H1 (cell line): ENCODE measurements around the gene KCNMA1. TPM values are rescaled to one million over a fixed set of nuclear protein-coding genes. Genes with fewer than 3 reads are reported as not detected.

Experiments
- CTCF ChIA-PET: fragments of 300-600 bp; sonication (Branson Sonifier 250); formaldehyde crosslinking; loops from one replicate; lab custom pipeline; 2021; ENCODE audit not compliant: partially characterized antibody; lab: Charles Lee
- POLR2A ChIA-PET: fragments of 300-600 bp; sonication (Branson Sonifier 250); formaldehyde crosslinking; loops from one replicate; lab custom pipeline; 2021; ENCODE audit warnings: inconsistent platforms; ENCODE audit not compliant: partially characterized antibody; lab: Charles Lee
- DNase-seq, 2 experiments: peaks; one replicate each; pipeline versions ENCODE4 v3.0.0 to v3.0.0-alpha.2; 2010 to 2022; ENCODE audit warnings: low spot score in 2 of 2, low read depth in 1 of 2, mixed read lengths in 1 of 2
- FAIRE-seq: peaks from 2 replicates; lab custom pipeline; 2011; peaks lifted over from hg19 to GRCh38; lab: Jason Lieb, UNC
- H2AFZ ChIP-seq: 2 replicates; pipeline ENCODE4 v1.8.1; 2012; ENCODE audit warnings: low read length, inconsistent platforms
- H2AK5ac ChIP-seq: 2 replicates; pipeline ENCODE4 v1.6.1; 2013; ENCODE audit warnings: low read depth, low read length
- H2BK120ac ChIP-seq: replicated peaks from 2 replicates; pipeline ENCODE3; 2013; ENCODE audit warnings: low read depth, low read length, inconsistent platforms
- H2BK12ac ChIP-seq: 2 replicates; pipeline ENCODE4 v1.6.1; 2013; ENCODE audit warnings: low read depth, low read length
- H2BK15ac ChIP-seq: 2 replicates; pipeline ENCODE4 v1.6.1; 2013; ENCODE audit warnings: low read length
- H2BK20ac ChIP-seq: 2 replicates; pipeline ENCODE4 v1.6.1; 2013; ENCODE audit warnings: low read length
- H2BK5ac ChIP-seq: 2 replicates; pipeline ENCODE4 v1.6.1; 2013; ENCODE audit warnings: low read depth, low read length
- H3K14ac ChIP-seq: 2 replicates; pipeline ENCODE4 v1.6.1; 2013; ENCODE audit warnings: inconsistent platforms; ENCODE audit not compliant: insufficient read length
- H3K18ac ChIP-seq: 2 replicates; pipeline ENCODE4 v1.6.1; 2013; ENCODE audit warnings: low read length; ENCODE audit errors: extremely low read depth
- H3K23ac ChIP-seq: 2 replicates; pipeline ENCODE4 v1.6.1; 2013; ENCODE audit warnings: inconsistent platforms; ENCODE audit not compliant: insufficient read length
- H3K23me2 ChIP-seq: 2 replicates; pipeline ENCODE4 v1.6.1; 2013; ENCODE audit warnings: low read depth, low read length
- H3K27ac ChIP-seq: 2 replicates; pipeline ENCODE4 v1.6.1; 2011; ENCODE audit warnings: low read depth, low read length, inconsistent platforms
- H3K27me3 ChIP-seq, 4 experiments: replicated peaks in 1 of 4; 1 replicate in 1 of 4; 2 replicates in 3 of 4; pipeline versions ENCODE4 v1.6.1 to v1.8.1; 2011 to 2013; ENCODE audit warnings: low read length in 3 of 4, mild to moderate bottlenecking in 3 of 4, inconsistent platforms in 2 of 4, mixed read lengths in 2 of 4, moderate library complexity in 1 of 4; ENCODE audit not compliant: control insufficient read depth in 3 of 4, insufficient read depth in 3 of 4; ENCODE audit errors: extremely low read depth in 1 of 4
- H3K36me3 ChIP-seq, 4 experiments: 2 replicates each; pipeline versions ENCODE4 v1.6.1 to v1.8.1; 2011 to 2013; ENCODE audit warnings: mild to moderate bottlenecking in 4 of 4, low read length in 3 of 4, moderate library complexity in 2 of 4, control low read depth in 1 of 4, inconsistent platforms in 1 of 4; ENCODE audit not compliant: insufficient read depth in 4 of 4, control insufficient read depth in 2 of 4
- H3K4ac ChIP-seq: replicated peaks from 2 replicates; pipeline ENCODE3; 2013; ENCODE audit warnings: low read length, low read depth, mixed read lengths, inconsistent platforms; ENCODE audit not compliant: insufficient read length
- H3K4me1 ChIP-seq, 4 experiments: replicated peaks in 1 of 4; 1 replicate in 1 of 4; 2 replicates in 3 of 4; pipeline versions ENCODE4 v1.6.1 to v1.8.1; 2011 to 2013; ENCODE audit warnings: low read length in 3 of 4, inconsistent platforms in 2 of 4, mixed read lengths in 1 of 4; ENCODE audit not compliant: insufficient read depth in 4 of 4, control insufficient read depth in 3 of 4
- H3K4me2 ChIP-seq, 2 experiments: 2 replicates each; pipeline versions ENCODE4 v1.6.1 to v1.8.1; 2011 to 2013; ENCODE audit warnings: low read depth in 2 of 2, low read length in 2 of 2, control low read depth in 1 of 2, inconsistent platforms in 1 of 2, mild to moderate bottlenecking in 1 of 2; ENCODE audit not compliant: insufficient read depth in 1 of 2
- H3K4me3 ChIP-seq, 4 experiments: fragments of 200-600, 300-600 bp in 1 of 4; sonication (generic), shearing (Covaris generic), sonication (Bioruptor Twin) in 1 of 4; 2 replicates each; pipeline versions ENCODE4 v1.5.1 to v1.8.1; 2011 to 2016; ENCODE audit warnings: low read length in 4 of 4, low read depth in 3 of 4, control low read depth in 2 of 4, inconsistent platforms in 2 of 4, mild to moderate bottlenecking in 2 of 4, mixed read lengths in 1 of 4, moderate library complexity in 1 of 4; ENCODE audit not compliant: insufficient read depth in 2 of 4; ENCODE audit errors: extremely low read depth in 1 of 4
- H3K56ac ChIP-seq: replicated peaks from 2 replicates; pipeline ENCODE3; 2013; ENCODE audit warnings: low read depth, mild to moderate bottlenecking, mixed read lengths, low read length, inconsistent platforms; ENCODE audit not compliant: insufficient read length
- H3K79me1 ChIP-seq: 2 replicates; pipeline ENCODE4 v1.6.1; 2013; ENCODE audit warnings: low read depth, low read length, control low read depth
- H3K79me2 ChIP-seq, 2 experiments: 2 replicates each; pipeline versions ENCODE4 v1.6.1 to v1.8.1; 2012 to 2013; ENCODE audit warnings: low read length in 2 of 2, mild to moderate bottlenecking in 2 of 2, inconsistent platforms in 1 of 2; ENCODE audit not compliant: insufficient read depth in 2 of 2, control insufficient read depth in 1 of 2
- H3K9ac ChIP-seq, 4 experiments: replicated peaks in 1 of 4; 1 replicate in 1 of 4; 2 replicates in 3 of 4; pipeline versions ENCODE4 v1.6.1 to v1.8.1; 2011 to 2013; ENCODE audit warnings: low read depth in 3 of 4, low read length in 3 of 4, control low read depth in 2 of 4, mild to moderate bottlenecking in 2 of 4, moderate library complexity in 2 of 4, inconsistent platforms in 1 of 4; ENCODE audit errors: extremely low read depth in 1 of 4
- H3K9me3 ChIP-seq, 2 experiments: 2 replicates each; pipeline versions ENCODE4 v1.6.1 to v1.8.1; 2012 to 2013; ENCODE audit warnings: mild to moderate bottlenecking in 2 of 2, moderate library complexity in 2 of 2, control low read depth in 1 of 2, inconsistent platforms in 1 of 2, low read depth in 1 of 2, low read length in 1 of 2, mixed read lengths in 1 of 2; ENCODE audit not compliant: insufficient read depth in 2 of 2
- H4K20me1 ChIP-seq, 2 experiments: replicated peaks in 1 of 2; 2 replicates each; pipeline versions ENCODE3 to v1.8.1; 2011 to 2013; ENCODE audit warnings: inconsistent platforms in 2 of 2, low read length in 2 of 2, mild to moderate bottlenecking in 1 of 2; ENCODE audit not compliant: insufficient read depth in 2 of 2, control insufficient read depth in 1 of 2
- H4K5ac ChIP-seq: 2 replicates; pipeline ENCODE4 v1.6.1; 2013; ENCODE audit warnings: low read length, low read depth, mixed read lengths, inconsistent platforms; ENCODE audit not compliant: insufficient read length
- H4K8ac ChIP-seq: 2 replicates; pipeline ENCODE4 v1.8.0; 2013; ENCODE audit warnings: mild to moderate bottlenecking, moderate library complexity, low read length, inconsistent platforms; ENCODE audit not compliant: insufficient read depth; ENCODE audit errors: extremely low read depth
- H4K91ac ChIP-seq: replicated peaks from 2 replicates; pipeline ENCODE3; 2013; ENCODE audit warnings: low read length, mixed read lengths, inconsistent platforms; ENCODE audit not compliant: insufficient read length
- ASH2L ChIP-seq: fragments of 200-600, 300-600 bp; sonication (generic); IDR thresholded peaks from one replicate; pipeline ENCODE4 v1.7.1; 2017; ENCODE audit warnings: low read length
- BCL11A ChIP-seq, 2 experiments: IDR thresholded peaks; one replicate each; pipeline ENCODE4 v1.6.1; 2011; ENCODE audit warnings: low read depth in 2 of 2, low read length in 2 of 2, mild to moderate bottlenecking in 2 of 2
- CHD1 ChIP-seq: IDR thresholded peaks from 2 replicates; pipeline ENCODE4 v1.6.1; 2012; ENCODE audit warnings: low read depth, low read length, improper control_type of control experiment
- E2F6 ChIP-seq: IDR thresholded peaks from 2 replicates; pipeline ENCODE4 v1.6.1; 2012; ENCODE audit warnings: inconsistent platforms
- GABPA ChIP-seq: IDR thresholded peaks from 2 replicates; pipeline ENCODE4 v1.6.1; 2011; ENCODE audit warnings: mild to moderate bottlenecking, low read length, moderate library complexity, borderline replicate concordance; ENCODE audit not compliant: insufficient read depth
- HDAC6 ChIP-seq: IDR thresholded peaks from one replicate; pipeline ENCODE4 v1.7.1; 2012; ENCODE audit warnings: low read depth, mild to moderate bottlenecking, inconsistent platforms, low read length, moderate library complexity
- KDM5A ChIP-seq: fragments of 200-600 bp; IDR thresholded peaks from 2 replicates; pipeline ENCODE4 v1.7.1; 2012; ENCODE audit warnings: mild to moderate bottlenecking, low read length, inconsistent platforms, mixed read lengths
- PHF8 ChIP-seq: fragments of 200-600 bp; sonication (generic); conservative IDR thresholded peaks from 2 replicates; pipeline ENCODE4 v1.7.1; 2012; ENCODE audit warnings: low read depth, mild to moderate bottlenecking, inconsistent platforms, low read length, moderate library complexity
- SRF ChIP-seq: IDR thresholded peaks from 2 replicates; pipeline ENCODE4 v1.6.1; 2011; ENCODE audit warnings: mild to moderate bottlenecking, low read depth, low read length, moderate library complexity
- TAF7 ChIP-seq: optimal IDR thresholded peaks from 2 replicates; pipeline ENCODE3; 2011; ENCODE audit warnings: low read depth, mild to moderate bottlenecking, inconsistent platforms, low read length, moderate library complexity, borderline replicate concordance
- TBP ChIP-seq: IDR thresholded peaks from 2 replicates; pipeline ENCODE4 v1.6.1; 2011; ENCODE audit warnings: low read depth, low read length, improper control_type of control experiment
- USF2 ChIP-seq: IDR thresholded peaks from 2 replicates; pipeline ENCODE4 v1.6.1; 2011; ENCODE audit warnings: low read length, improper control_type of control experiment
- WGBS, 2 experiments: shearing (Covaris generic) in 1 of 2; methylation state at CpG; one replicate each; pipeline versions ENCODE4 v1.1.6 to v1.1.7; 2013 to 2015; ENCODE audit warnings: low lambda C conversion rate in 2 of 2, mixed read lengths in 2 of 2, inconsistent platforms in 1 of 2, low coverage in 1 of 2, missing lambda C conversion rate in 1 of 2; ENCODE audit not compliant: insufficient replicate concordance in 2 of 2, insufficient coverage in 1 of 2, insufficient read length in 1 of 2; ENCODE audit errors: extremely low coverage in 1 of 2, missing lambda C conversion rate in 1 of 2; 5-methylcytosine and 5-hydroxymethylcytosine counted together
- polyA plus RNA-seq, 7 experiments: library from polyadenylated mRNA; depleted of rRNA in 3 of 7; stranded (reverse) in 5 of 7; unstranded in 2 of 7; fragments of >200 nt in 5 of 7; fragments of 200-250 nt in 2 of 7; gene quantifications; 1 replicate in 5 of 7; 2 replicates in 1 of 7; 4 replicates in 1 of 7; pipeline versions ENCODE4 v1.2.1 to v1.2.3, GENCODE V29; 2011 to 2013; ENCODE audit warnings: missing spikeins in 2 of 7, mixed read lengths in 2 of 7
- total RNA-seq: library from RNA; stranded (reverse); fragmentation: NEBNext Ultra II Directional; extraction: Animal tissue kit (Norgen Biotek cat#: 25700); gene quantifications from 2 replicates; pipeline ENCODE4 v1.2.1, GENCODE V29; 2021

KCNMA1 gene
- total and polyA plus RNA-seq, 2 of the 8 experiments (the other 6 are each of a cell fraction or from before 2014, with no cell fraction given) = 10.2 to 11.1 TPM

- no peaks in the 10 kb centered on the region for H3K79me1 ChIP-seq
- 87% methylated on average over 2 of the region's 2 CpGs; no CpG with 5 or more reads in 1 of the 2 experiments for WGBS, 2 experiments
- no peaks in the 10 kb centered on the region for H3K36me3 ChIP-seq
- H2BK5ac ChIP-seq = no peak overlapping the region
- H3K23ac ChIP-seq = no peak overlapping the region
- DNase-seq (no peak), FAIRE-seq (no peak)
- no peaks in the 10 kb centered on the region for H3K9me3 ChIP-seq
- H2AFZ ChIP-seq = no peak overlapping the region
- no peak overlapping the region for H4K91ac ChIP-seq
- no peak overlapping the region for H3K4me3 ChIP-seq
- ChIA-PET CTCF (interaction anchor here (4.2 kb wide), 1 partner anchor 44 kb away, joined by 17 read pairs; no protein-coding TSS in a partner anchor), POLR2A (no interaction called here)
- peaks cover 0 to 6% (median 0%) of the 10 kb centered on the region in 4 experiments; a peak in 1 of 7 replicates for H3K4me1 ChIP-seq
- H3K79me2 ChIP-seq = no peaks in the 10 kb centered on the region
- H3K23me2 ChIP-seq = peaks cover 2% of the 10 kb centered on the region; the same call in 1 of the 2 replicates
- H3K27ac ChIP-seq = no peak overlapping the region
- no peak overlapping the region for H2BK120ac ChIP-seq
- H3K27me3 ChIP-seq = no peaks in the 10 kb centered on the region
- no peak overlapping the region for H4K5ac ChIP-seq
- no peak overlapping the region for H2BK12ac ChIP-seq
- H4K8ac ChIP-seq = no peak overlapping the region
- no peak overlapping the region for H3K9ac ChIP-seq
- H4K20me1 ChIP-seq = no peaks in the 10 kb centered on the region
- no peak overlapping the region for H2BK15ac ChIP-seq
- no peak overlapping the region for H3K4me2 ChIP-seq
- no peak overlapping the region for H2AK5ac ChIP-seq
- no peak overlapping the region for H3K56ac ChIP-seq
- H3K18ac ChIP-seq = no peak overlapping the region
- H2BK20ac ChIP-seq = no peak overlapping the region
- H3K4ac ChIP-seq = no peak overlapping the region
- H3K14ac ChIP-seq = no peak overlapping the region
- TF ChIP-seq BCL11A (IDR thresholded peaks at IDR 0.05; ENCODE audit: low read depth in 2 of 2, low read length in 2 of 2) (no peak), TBP (no peak), KDM5A (no peak), ASH2L (no peak), TAF7 (no peak), CHD1 (no peak), GABPA (no peak), E2F6 (no peak), HDAC6 (no peak), SRF (no peak), PHF8 (no peak), USF2 (no peak)
Measured at GRCh38 chr10:77666821-77667220, 29.2 kb upstream of the KCNMA1 start.
